ENCODE measurements around the gene USP13. TPM values are rescaled to one million over a fixed set of nuclear protein-coding genes. Genes with fewer than 3 reads are reported as not detected.
"Not testable (repeated sequence)": the region's sequence is repeated elsewhere in the genome, so short reads cannot be mapped to it uniquely, and the experiment has no call there.

The USP13 gene
- total RNA-seq, 2 donors from 2014 or later = 7.7 to 7.9 TPM

DNA sequence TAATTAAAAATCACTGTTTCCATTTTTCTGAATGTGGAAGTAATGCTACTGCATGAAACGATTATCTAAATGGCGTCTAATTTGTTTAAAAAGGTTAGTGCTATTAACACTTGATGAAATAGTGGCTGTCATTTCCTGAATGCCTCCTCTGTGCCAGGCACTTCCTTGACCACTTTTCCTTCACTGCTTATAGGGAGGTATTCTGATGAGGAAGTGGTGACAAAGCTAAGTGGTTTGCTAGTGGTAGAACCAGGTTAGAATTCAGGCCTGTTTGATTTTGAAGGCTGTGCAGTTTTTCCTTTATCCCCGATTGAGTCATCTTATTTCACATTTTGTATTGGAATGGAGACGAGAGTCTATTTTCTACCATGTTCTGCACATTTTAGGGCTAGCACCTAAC, 119.0 kb downstream of the USP13 start:
- H3K27ac Mint-ChIP-seq = no peak overlapping the region
- DNase-seq = no peak
- H3K9me3 ChIP-seq (ENCODE audit: control insufficient read depth, low read length, poor library complexity, severe bottlenecking) = no peaks in the 10 kb centered on the region
- H3K27me3 Mint-ChIP-seq = no peaks in the 10 kb centered on the region
- H3K4me3 Mint-ChIP-seq = no peak overlapping the region
- no peaks in the 10 kb centered on the region for H3K4me1 Mint-ChIP-seq
- peaks cover 11% of the 10 kb centered on the region for H3K36me3 Mint-ChIP-seq (ENCODE audit: low read depth)
- no peak for ATAC-seq

- no peaks in the 10 kb centered on the region for H3K9me3 ChIP-seq (ENCODE audit: control insufficient read depth, low read length, poor library complexity, severe bottlenecking)
- peaks cover 8% of the 10 kb centered on the region for H3K36me3 Mint-ChIP-seq (ENCODE audit: low read depth)
- no peak for ATAC-seq
- no peak overlapping the region for H3K4me3 Mint-ChIP-seq
- H3K4me1 Mint-ChIP-seq = no peaks in the 10 kb centered on the region
- no peaks in the 10 kb centered on the region for H3K27me3 Mint-ChIP-seq
- no peak for DNase-seq
- H3K27ac Mint-ChIP-seq = no peak overlapping the region
These were observed 119.5 kb downstream of the USP13 start for GRCh38 chr3:179772297-179772696.

DNA sequence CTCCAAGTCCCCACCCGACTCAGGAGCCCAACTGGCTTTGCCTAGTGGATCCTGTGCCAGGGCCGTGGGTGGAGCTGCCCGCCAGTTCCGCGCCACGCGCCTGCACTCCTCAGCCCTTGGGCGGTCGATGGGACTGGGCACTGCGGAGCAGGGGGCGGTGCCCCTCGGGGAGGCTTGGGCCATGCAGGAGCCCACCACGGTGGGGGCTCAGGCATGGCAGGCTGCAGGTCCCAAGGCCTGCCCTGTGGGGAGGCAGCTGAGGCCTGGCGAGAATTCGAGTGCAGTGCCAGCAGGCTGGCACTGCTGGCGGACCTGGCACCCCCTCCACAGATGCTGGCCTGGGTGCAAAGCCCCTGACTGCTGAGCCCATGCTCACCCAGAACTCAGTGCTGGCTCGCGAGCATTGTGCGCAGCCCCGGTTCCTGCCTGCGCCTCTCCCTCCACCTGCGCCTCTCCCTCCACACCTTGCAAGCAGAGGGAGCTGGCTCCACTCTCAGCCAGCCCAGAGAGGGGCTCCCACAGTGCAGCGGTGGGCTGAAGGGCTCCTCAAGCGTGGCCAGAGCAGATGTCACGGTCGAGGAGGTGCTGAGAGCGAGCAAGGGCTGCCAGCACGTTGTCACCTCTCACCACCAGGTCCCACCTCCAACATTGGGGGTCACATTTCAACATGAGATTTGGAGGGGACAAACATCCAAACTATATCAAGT, 122.7 kb downstream of the USP13 start:
- DNase-seq (no peak), ATAC-seq (no peak)
- no peaks in the 10 kb centered on the region for H3K9me3 ChIP-seq (ENCODE audit: control insufficient read depth, low read length, poor library complexity, severe bottlenecking)
- H3K27ac Mint-ChIP-seq = no peak overlapping the region
- peaks cover 18% of the 10 kb centered on the region for H3K36me3 Mint-ChIP-seq (ENCODE audit: low read depth)
- H3K4me3 Mint-ChIP-seq = no peak overlapping the region
- no peaks in the 10 kb centered on the region for H3K27me3 Mint-ChIP-seq
- peaks cover 2% of the 10 kb centered on the region for H3K4me1 Mint-ChIP-seq

GRCh38 chr3:179782841-179783240, 130.0 kb downstream of the USP13 start:
- H3K4me1 Mint-ChIP-seq; ATAC-seq; H3K4me3 Mint-ChIP-seq; H3K27me3 Mint-ChIP-seq; DNase-seq; H3K9me3 ChIP-seq (ENCODE audit: control insufficient read depth, low read length, poor library complexity, severe bottlenecking); H3K27ac Mint-ChIP-seq: not testable (repeated sequence)
- peaks cover 13% of the 10 kb centered on the region for H3K36me3 Mint-ChIP-seq (ENCODE audit: low read depth)

DNA sequence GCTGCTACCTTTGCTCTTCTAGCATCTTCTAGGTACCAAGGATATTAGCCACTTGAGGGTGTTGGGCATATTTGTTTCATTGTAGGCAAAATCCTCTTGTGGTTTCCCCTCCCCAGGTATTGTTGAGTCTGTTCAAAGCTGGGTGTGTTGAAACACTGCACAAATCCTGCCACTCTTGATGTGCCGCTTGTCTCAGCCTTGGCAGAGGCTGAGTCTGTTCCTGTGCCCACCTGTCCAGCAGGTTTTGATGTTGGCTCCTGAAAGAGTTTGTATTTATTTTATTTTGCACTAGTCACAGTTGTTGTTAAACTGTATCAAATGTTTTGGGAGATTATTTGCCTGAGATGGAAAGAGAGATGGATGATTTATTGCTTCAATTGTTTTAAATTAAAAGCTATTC, 136.2 kb downstream of the USP13 start:
- DNase-seq = no peak
- H3K36me3 Mint-ChIP-seq (ENCODE audit: low read depth) = peaks cover under 1% of the 10 kb centered on the region
- no peaks in the 10 kb centered on the region for H3K9me3 ChIP-seq (ENCODE audit: control insufficient read depth, low read length, poor library complexity, severe bottlenecking)
- ATAC-seq = no peak
- no peak overlapping the region for H3K27ac Mint-ChIP-seq
- no peak overlapping the region for H3K4me3 Mint-ChIP-seq
- no peaks in the 10 kb centered on the region for H3K27me3 Mint-ChIP-seq
- no peaks in the 10 kb centered on the region for H3K4me1 Mint-ChIP-seq

DNA sequence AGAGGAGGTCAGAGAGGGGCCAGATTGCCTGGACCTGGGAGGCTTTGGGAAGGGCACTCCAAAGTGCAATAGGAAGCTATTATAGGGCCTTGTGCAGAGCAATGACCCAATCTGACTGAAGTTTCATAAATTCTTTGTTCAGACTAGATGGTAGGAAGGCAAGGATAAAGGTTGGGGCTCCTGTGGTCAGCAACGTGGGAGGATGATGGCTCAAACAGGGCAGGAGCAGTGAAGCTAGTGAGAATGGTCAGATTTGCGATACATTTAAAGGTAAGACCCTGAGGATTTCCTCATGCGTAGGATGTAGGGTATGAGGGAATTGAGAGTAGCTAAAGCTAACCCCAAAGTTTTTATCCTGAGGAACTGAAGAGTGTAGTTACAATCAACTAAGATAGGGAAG, 139.0 kb downstream of the USP13 start:
- Mint-ChIP-seq H3K4me1 (no peaks in the 10 kb centered on the region), H3K36me3 (ENCODE audit: low read depth) (no peaks in the 10 kb centered on the region), H3K27ac (no peak overlapping the region), H3K4me3 (no peak overlapping the region), H3K27me3 (no peaks in the 10 kb centered on the region)
- no peaks in the 10 kb centered on the region for H3K9me3 ChIP-seq (ENCODE audit: control insufficient read depth, low read length, poor library complexity, severe bottlenecking)
- DNase-seq (no peak), ATAC-seq (no peak)

GRCh38 chr3:179794355-179794754, 141.5 kb downstream of the USP13 start:
- DNase-seq (no peak), ATAC-seq (no peak)
- H3K9me3 ChIP-seq (ENCODE audit: control insufficient read depth, low read length, poor library complexity, severe bottlenecking) = no peaks in the 10 kb centered on the region
- Mint-ChIP-seq H3K4me1 (no peaks in the 10 kb centered on the region), H3K27ac (no peak overlapping the region), H3K36me3 (ENCODE audit: low read depth) (no peaks in the 10 kb centered on the region), H3K4me3 (no peak overlapping the region), H3K27me3 (no peaks in the 10 kb centered on the region)

DNA sequence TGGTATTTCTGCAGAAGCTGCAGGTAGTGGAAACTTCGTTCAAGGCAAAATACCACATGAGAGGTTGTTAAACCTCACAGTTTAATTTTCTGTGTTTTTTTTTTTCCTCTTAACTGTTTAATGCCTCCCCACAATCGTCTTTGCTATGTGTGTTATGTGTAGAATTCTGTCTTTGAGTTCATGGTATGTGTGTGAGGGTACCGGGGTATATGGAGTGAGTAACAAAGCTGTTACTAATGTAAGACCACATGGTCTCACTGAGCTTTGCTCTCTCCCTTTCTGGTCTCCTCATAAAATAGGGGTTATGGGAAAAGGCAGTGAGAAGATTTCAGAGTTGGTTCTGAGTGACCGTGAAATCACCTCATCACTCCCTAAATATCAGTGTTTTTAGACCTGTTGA, 143.6 kb downstream of the USP13 start:
- H3K4me1 Mint-ChIP-seq = no peaks in the 10 kb centered on the region
- no peaks in the 10 kb centered on the region for H3K9me3 ChIP-seq (ENCODE audit: control insufficient read depth, low read length, poor library complexity, severe bottlenecking)
- H3K27ac Mint-ChIP-seq = no peak overlapping the region
- ATAC-seq (no peak), DNase-seq (no peak)
- no peak overlapping the region for H3K4me3 Mint-ChIP-seq
- H3K36me3 Mint-ChIP-seq (ENCODE audit: low read depth) = no peaks in the 10 kb centered on the region
- H3K27me3 Mint-ChIP-seq = no peaks in the 10 kb centered on the region

- Mint-ChIP-seq H3K27ac (no peak overlapping the region), H3K4me1 (no peaks in the 10 kb centered on the region), H3K27me3 (no peaks in the 10 kb centered on the region), H3K36me3 (ENCODE audit: low read depth) (no peaks in the 10 kb centered on the region), H3K4me3 (no peak overlapping the region)
- no peak for DNase-seq
- no peaks in the 10 kb centered on the region for H3K9me3 ChIP-seq (ENCODE audit: control insufficient read depth, low read length, poor library complexity, severe bottlenecking)
- ATAC-seq = no peak
These were observed 144.4 kb downstream of the USP13 start for GRCh38 chr3:179797192-179797591.

GRCh38 chr3:179801263-179801662, 148.4 kb downstream of the USP13 start:
- H3K4me1 Mint-ChIP-seq = peaks cover 2% of the 10 kb centered on the region
- ATAC-seq (no peak), DNase-seq (no peak)
- no peak overlapping the region for H3K27ac Mint-ChIP-seq
- no peaks in the 10 kb centered on the region for H3K9me3 ChIP-seq (ENCODE audit: control insufficient read depth, low read length, poor library complexity, severe bottlenecking)
- no peak overlapping the region for H3K4me3 Mint-ChIP-seq
- peaks cover 7% of the 10 kb centered on the region for H3K27me3 Mint-ChIP-seq
- no peaks in the 10 kb centered on the region for H3K36me3 Mint-ChIP-seq (ENCODE audit: low read depth)

DNA sequence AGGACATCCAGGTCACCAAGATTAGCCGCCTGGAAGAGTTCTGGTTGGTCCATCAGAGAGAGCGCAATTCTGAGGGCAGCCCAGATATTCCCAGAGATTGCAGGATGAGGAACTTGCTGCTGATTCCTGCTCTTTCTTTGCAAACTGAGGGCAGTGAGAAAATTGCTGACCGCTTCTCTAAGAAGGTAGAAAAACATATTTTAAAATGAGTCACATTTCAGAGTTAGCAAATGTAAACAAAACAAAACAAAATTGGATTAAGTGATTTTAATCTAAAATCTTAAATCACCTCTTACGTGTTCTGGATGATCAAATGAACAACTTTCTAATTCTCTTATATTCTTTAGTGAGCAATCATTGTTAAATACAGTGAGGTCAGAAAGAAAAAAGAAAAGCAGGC, 149.0 kb downstream of the USP13 start:
- H3K4me3 Mint-ChIP-seq = no peak overlapping the region
- no peak overlapping the region for H3K27ac Mint-ChIP-seq
- peaks cover 2% of the 10 kb centered on the region for H3K4me1 Mint-ChIP-seq
- H3K27me3 Mint-ChIP-seq = peaks cover 7% of the 10 kb centered on the region
- H3K36me3 Mint-ChIP-seq (ENCODE audit: low read depth) = no peaks in the 10 kb centered on the region
- DNase-seq (no peak), ATAC-seq (no peak)
- H3K9me3 ChIP-seq (ENCODE audit: control insufficient read depth, low read length, poor library complexity, severe bottlenecking) = no peaks in the 10 kb centered on the region

DNA sequence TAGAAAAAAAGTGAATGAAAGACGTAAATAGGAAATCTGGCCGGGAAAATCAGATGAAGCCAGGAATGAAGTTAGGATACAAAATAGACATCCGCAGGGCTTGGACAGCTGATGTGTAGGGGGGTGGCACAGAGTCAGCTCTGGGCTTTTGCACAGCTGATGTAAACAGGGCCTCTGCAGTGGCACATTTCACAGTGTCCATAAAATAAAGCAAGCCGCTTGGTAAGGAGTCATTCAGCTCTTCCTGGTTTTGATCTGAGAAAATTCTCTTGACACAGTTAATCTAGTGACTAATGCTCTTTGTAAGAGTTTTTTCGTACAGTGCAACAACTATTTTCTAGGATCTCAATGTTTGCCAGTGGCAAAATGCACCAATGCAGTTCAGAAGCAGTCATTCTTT, 153.3 kb downstream of the USP13 start:
- H3K9me3 ChIP-seq (ENCODE audit: control insufficient read depth, low read length, poor library complexity, severe bottlenecking) = no peaks in the 10 kb centered on the region
- H3K27me3 Mint-ChIP-seq = peaks cover 7% of the 10 kb centered on the region
- no peak overlapping the region for H3K27ac Mint-ChIP-seq
- DNase-seq = no peak
- no peak overlapping the region for H3K4me3 Mint-ChIP-seq
- no peaks in the 10 kb centered on the region for H3K36me3 Mint-ChIP-seq (ENCODE audit: low read depth)
- ATAC-seq = no peak
- H3K4me1 Mint-ChIP-seq = peaks cover 2% of the 10 kb centered on the region

GRCh38 chr3:179807588-179807987, 154.7 kb downstream of the USP13 start:
- Mint-ChIP-seq H3K36me3 (ENCODE audit: low read depth) (no peaks in the 10 kb centered on the region), H3K27me3 (peaks cover 7% of the 10 kb centered on the region), H3K4me1 (peaks cover 2% of the 10 kb centered on the region), H3K4me3 (no peak overlapping the region), H3K27ac (no peak overlapping the region)
- DNase-seq (no peak), ATAC-seq (no peak)
- H3K9me3 ChIP-seq (ENCODE audit: control insufficient read depth, low read length, poor library complexity, severe bottlenecking) = no peaks in the 10 kb centered on the region

- Mint-ChIP-seq H3K4me1 (no peaks in the 10 kb centered on the region), H3K4me3 (no peak overlapping the region), H3K27me3 (no peaks in the 10 kb centered on the region), H3K36me3 (ENCODE audit: low read depth) (no peaks in the 10 kb centered on the region), H3K27ac (no peak overlapping the region)
- no peak for DNase-seq
- no peaks in the 10 kb centered on the region for H3K9me3 ChIP-seq (ENCODE audit: control insufficient read depth, low read length, poor library complexity, severe bottlenecking)
- ATAC-seq = no peak
These were observed 156.8 kb downstream of the USP13 start for GRCh38 chr3:179809639-179810038.
